ENCODE measurements around the gene GOLGA8B. TPM values are rescaled to one million over a fixed set of nuclear protein-coding genes. Genes with fewer than 3 reads are reported as not detected.

The GOLGA8B gene
- total RNA-seq, 1 experiment from 2014 or later = 42.1 TPM

GRCh38 chr15:34619151-34619550 lies 35.7 kb upstream of the GOLGA8B start:
- no peaks in the 10 kb centered on the region for H3K9me3 Mint-ChIP-seq
- Histone ChIP-seq H3K4ac (ENCODE audit: low read depth, low read length) (no peak overlapping the region), H3K23ac (ENCODE audit: insufficient read length, low read depth, low read length) (no peak overlapping the region), H2AK5ac (ENCODE audit: insufficient read length, low read length) (no peak overlapping the region), H3K9me3 (ENCODE audit: control insufficient read depth, low read depth, low read length) (no peaks in the 10 kb centered on the region), H2BK20ac (ENCODE audit: low read depth, low read length, poor library complexity, severe bottlenecking) (no peak overlapping the region), H2BK12ac (ENCODE audit: insufficient read length, low read depth, low read length) (no peak overlapping the region), H4K5ac (ENCODE audit: insufficient read length, low read depth, low read length) (no peak overlapping the region), H3K56ac (ENCODE audit: insufficient read length, low read depth, low read length) (no peak overlapping the region), H2BK5ac (ENCODE audit: insufficient read length, low read length) (no peak overlapping the region), H2AFZ (ENCODE audit: low read length) (no peak overlapping the region), H3K23me2 (ENCODE audit: insufficient read length, low read depth, low read length, poor library complexity, severe bottlenecking) (no peaks in the 10 kb centered on the region), H3K27ac (ENCODE audit: insufficient read length, low read depth, low read length) (no peak overlapping the region), H3T11ph (ENCODE audit: low read length) (no peak overlapping the region), H4K20me1 (ENCODE audit: control insufficient read depth, insufficient read depth, insufficient read length) (no peaks in the 10 kb centered on the region), H3K9ac (ENCODE audit: extremely low read depth, insufficient read length, low read length) (no peak overlapping the region), H3K14ac (ENCODE audit: insufficient read depth, low read length) (no peak overlapping the region), H3K79me2 (ENCODE audit: insufficient read depth, low read length) (no peaks in the 10 kb centered on the region), H4K91ac (ENCODE audit: insufficient read length, low read depth, low read length) (no peak overlapping the region), H3K79me1 (ENCODE audit: insufficient read depth, low read depth, low read length, poor library complexity, severe bottlenecking) (no peaks in the 10 kb centered on the region), H3K4me1 (ENCODE audit: insufficient read depth, low read length) (no peaks in the 10 kb centered on the region), H3K18ac (ENCODE audit: insufficient read length, low read depth, low read length) (no peak overlapping the region), H3K27me3 (ENCODE audit: insufficient read depth, low read length) (no peaks in the 10 kb centered on the region), H2BK120ac (ENCODE audit: low read depth, low read length, poor library complexity, severe bottlenecking) (no peak overlapping the region), H2BK15ac (ENCODE audit: low read depth, low read length) (no peak overlapping the region), H4K8ac (replicated peaks; ENCODE audit: insufficient read length, low read depth, low read length) (no peak overlapping the region), H3K4me2 (ENCODE audit: insufficient read depth, insufficient read length, low read length) (no peak overlapping the region)
- peaks cover 6% of the 10 kb centered on the region for H3K27me3 Mint-ChIP-seq (ENCODE audit: low read depth)
- no peak for DNase-seq
- no peaks in the 10 kb centered on the region for H3K36me3 Mint-ChIP-seq (ENCODE audit: insufficient read depth in 1 of 3, low read depth in 3 of 3)
- H3K4me3 Mint-ChIP-seq = no peak overlapping the region
- TF ChIP-seq CTCF (conservative IDR thresholded peaks at IDR 0.05) = no peak
- no peaks in the 10 kb centered on the region for H3K4me1 Mint-ChIP-seq
- WGBS (ENCODE audit: extremely low coverage, insufficient read length, low lambda C conversion rate) = no CpG with 5 or more reads among the region's 7 CpGs
- no peak overlapping the region for H3K27ac Mint-ChIP-seq
